ENCODE results near the gene GOLGB1. TPM values are rescaled to one million over a fixed set of nuclear protein-coding genes. Genes with fewer than 3 reads are reported as not detected.
A peak's percentile ranks its signal among the peaks of the same experiment; 100 is the strongest.

GOLGB1 gene
- total RNA-seq, 2 experiments from 2014 or later, result 36.4 to 41.3 TPM

- no peak for DNase-seq
- H3K4me1 Mint-ChIP-seq, result peaks cover 22% of the 10 kb centered on the region
- peak; percentile 61 for ATAC-seq (ENCODE audit: low read depth)
- H3K9me3 Mint-ChIP-seq, result no peaks in the 10 kb centered on the region
- no peaks in the 10 kb centered on the region for H3K27me3 Mint-ChIP-seq
- no peak overlapping the region for H3K4me3 Mint-ChIP-seq
- H3K27ac Mint-ChIP-seq, result no peak overlapping the region
- peaks cover 25% of the 10 kb centered on the region for H3K36me3 Mint-ChIP-seq
- POLR2A ChIA-PET, result interaction anchor here (1.6 kb wide), 1 partner anchor 13 kb away, joined by 6 read pairs; no protein-coding TSS in a partner anchor
Observed at GRCh38 chr3:121735047-121735696, 14.4 kb downstream of the GOLGB1 start.

- Mint-ChIP-seq H3K27ac (no peak overlapping the region), H3K36me3 (peaks cover 25% of the 10 kb centered on the region), H3K9me3 (no peaks in the 10 kb centered on the region), H3K4me3 (no peak overlapping the region), H3K27me3 (no peaks in the 10 kb centered on the region), H3K4me1 (peaks cover 15% of the 10 kb centered on the region)
- DNase-seq, result no peak
- POLR2A ChIA-PET, result no interaction called here
- ATAC-seq (ENCODE audit: low read depth), result no peak
Observed at GRCh38 chr3:121730940-121731687, 18.4 kb downstream of the GOLGB1 start.

GRCh38 chr3:121724130-121724529 is 25.4 kb downstream of the GOLGB1 start:
- Mint-ChIP-seq H3K27me3 (no peaks in the 10 kb centered on the region), H3K27ac (no peak overlapping the region), H3K9me3 (no peaks in the 10 kb centered on the region), H3K4me3 (no peak overlapping the region), H3K4me1 (peaks cover 8% of the 10 kb centered on the region), H3K36me3 (peaks cover 64% of the 10 kb centered on the region)
- DNase-seq (no peak), ATAC-seq (ENCODE audit: low read depth) (no peak)
- POLR2A ChIA-PET, result no interaction called here

- peaks cover 63% of the 10 kb centered on the region for H3K36me3 Mint-ChIP-seq
- no peaks in the 10 kb centered on the region for H3K9me3 Mint-ChIP-seq
- H3K27ac Mint-ChIP-seq, result no peak overlapping the region
- H3K4me1 Mint-ChIP-seq, result peaks cover 8% of the 10 kb centered on the region
- DNase-seq, result no peak
- POLR2A ChIA-PET, result no interaction called here
- H3K4me3 Mint-ChIP-seq, result no peak overlapping the region
- ATAC-seq (ENCODE audit: low read depth), result no peak
- no peaks in the 10 kb centered on the region for H3K27me3 Mint-ChIP-seq
Observed at GRCh38 chr3:121723485-121723884, 26.1 kb downstream of the GOLGB1 start.

- DNase-seq (no peak), ATAC-seq (ENCODE audit: low read depth) (no peak)
- POLR2A ChIA-PET, result no interaction called here
- H3K9me3 Mint-ChIP-seq, result no peaks in the 10 kb centered on the region
- no peak overlapping the region for H3K27ac Mint-ChIP-seq
- peaks cover 17% of the 10 kb centered on the region for H3K4me1 Mint-ChIP-seq
- peaks cover 64% of the 10 kb centered on the region for H3K36me3 Mint-ChIP-seq
- no peak overlapping the region for H3K4me3 Mint-ChIP-seq
- no peaks in the 10 kb centered on the region for H3K27me3 Mint-ChIP-seq
Observed at GRCh38 chr3:121722411-121722810, 27.1 kb downstream of the GOLGB1 start.

GRCh38 chr3:121720163-121720562 is 29.4 kb downstream of the GOLGB1 start:
- no peak for DNase-seq
- Mint-ChIP-seq H3K27ac (no peak overlapping the region), H3K4me1 (peaks cover 19% of the 10 kb centered on the region), H3K27me3 (no peaks in the 10 kb centered on the region), H3K4me3 (no peak overlapping the region), H3K9me3 (no peaks in the 10 kb centered on the region), H3K36me3 (peaks cover 64% of the 10 kb centered on the region)
- POLR2A ChIA-PET, result interaction anchor here (1.2 kb wide), 1 partner anchor 59 kb away, joined by 3 read pairs; the partner anchor contains the start of gene HCLS1
- no peak for ATAC-seq (ENCODE audit: low read depth)

- Mint-ChIP-seq H3K36me3 (peaks cover 61% of the 10 kb centered on the region), H3K9me3 (no peaks in the 10 kb centered on the region)
- POLR2A ChIA-PET, result interaction anchor here (1.2 kb wide), 1 partner anchor 59 kb away, joined by 3 read pairs; the partner anchor contains the start of gene HCLS1
Observed at GRCh38 chr3:121719423-121719822, 30.1 kb downstream of the GOLGB1 start.

GRCh38 chr3:121718205-121718846 is 31.2 kb downstream of the GOLGB1 start:
- POLR2A ChIA-PET, result interaction anchor here (0.6 kb wide), 1 partner anchor 171 kb away, joined by 3 read pairs; no protein-coding TSS in a partner anchor
- DNase-seq (no peak), ATAC-seq (ENCODE audit: low read depth) (peak; percentile 97)
- H3K27me3 Mint-ChIP-seq, result no peaks in the 10 kb centered on the region
- H3K36me3 Mint-ChIP-seq, result peaks cover 57% of the 10 kb centered on the region
- peak overlapping the region; percentile 77 for H3K27ac Mint-ChIP-seq
- H3K9me3 Mint-ChIP-seq, result no peaks in the 10 kb centered on the region
- peak overlapping the region; percentile 57 for H3K4me3 Mint-ChIP-seq
- H3K4me1 Mint-ChIP-seq, result peaks cover 13% of the 10 kb centered on the region

More at GRCh38 chr3:121719423-121719822, 30.1 kb downstream of the GOLGB1 start:
- Mint-ChIP-seq H3K27ac (no peak overlapping the region), H3K4me3 (no peak overlapping the region), H3K4me1 (peaks cover 19% of the 10 kb centered on the region), H3K27me3 (no peaks in the 10 kb centered on the region)
- DNase-seq (no peak), ATAC-seq (ENCODE audit: low read depth) (no peak)

- Mint-ChIP-seq H3K27ac (no peak overlapping the region), H3K27me3 (no peaks in the 10 kb centered on the region), H3K36me3 (peaks cover 42% of the 10 kb centered on the region), H3K9me3 (no peaks in the 10 kb centered on the region), H3K4me3 (no peak overlapping the region), H3K4me1 (no peaks in the 10 kb centered on the region)
- ATAC-seq (ENCODE audit: low read depth), result no peak
- no peak for DNase-seq
- POLR2A ChIA-PET, result no interaction called here
Observed at GRCh38 chr3:121710347-121710746, 39.2 kb downstream of the GOLGB1 start.

- H3K36me3 Mint-ChIP-seq, result peaks cover 43% of the 10 kb centered on the region
- DNase-seq, result no peak
- no peak for ATAC-seq (ENCODE audit: low read depth)
- H3K27me3 Mint-ChIP-seq, result no peaks in the 10 kb centered on the region
- H3K4me1 Mint-ChIP-seq, result no peaks in the 10 kb centered on the region
- H3K9me3 Mint-ChIP-seq, result no peaks in the 10 kb centered on the region
- POLR2A ChIA-PET, result interaction anchor here (0.7 kb wide), 1 partner anchor 47 kb away, joined by 5 read pairs; the partner anchor contains the start of gene HCLS1
- no peak overlapping the region for H3K27ac Mint-ChIP-seq
- H3K4me3 Mint-ChIP-seq, result no peak overlapping the region
Observed at GRCh38 chr3:121707531-121708273, 41.8 kb downstream of the GOLGB1 start.

- H3K36me3 Mint-ChIP-seq, result peaks cover 43% of the 10 kb centered on the region
- no peak overlapping the region for H3K27ac Mint-ChIP-seq
- no peaks in the 10 kb centered on the region for H3K27me3 Mint-ChIP-seq
- DNase-seq, result no peak
- H3K4me1 Mint-ChIP-seq, result no peaks in the 10 kb centered on the region
- POLR2A ChIA-PET, result interaction anchor here (0.6 kb wide), 1 partner anchor 159 kb away, joined by 3 read pairs; no protein-coding TSS in a partner anchor
- no peak for ATAC-seq (ENCODE audit: low read depth)
- no peaks in the 10 kb centered on the region for H3K9me3 Mint-ChIP-seq
- no peak overlapping the region for H3K4me3 Mint-ChIP-seq
Observed at GRCh38 chr3:121705541-121705940, 44.0 kb downstream of the GOLGB1 start.

GRCh38 chr3:121703973-121704372 is 45.6 kb downstream of the GOLGB1 start:
- H3K27ac Mint-ChIP-seq, result no peak overlapping the region
- DNase-seq (no peak), ATAC-seq (ENCODE audit: low read depth) (no peak)
- no peak overlapping the region for H3K4me3 Mint-ChIP-seq
- POLR2A ChIA-PET, result no interaction called here
- H3K36me3 Mint-ChIP-seq, result peaks cover 35% of the 10 kb centered on the region
- H3K4me1 Mint-ChIP-seq, result no peaks in the 10 kb centered on the region
- no peaks in the 10 kb centered on the region for H3K9me3 Mint-ChIP-seq
- no peaks in the 10 kb centered on the region for H3K27me3 Mint-ChIP-seq

GRCh38 chr3:121698901-121699300 is 50.6 kb downstream of the GOLGB1 start:
- Mint-ChIP-seq H3K9me3 (no peaks in the 10 kb centered on the region), H3K4me1 (no peaks in the 10 kb centered on the region), H3K36me3 (peaks cover 23% of the 10 kb centered on the region), H3K27me3 (no peaks in the 10 kb centered on the region), H3K27ac (no peak overlapping the region), H3K4me3 (no peak overlapping the region)
- DNase-seq (no peak), ATAC-seq (ENCODE audit: low read depth) (no peak)
- POLR2A ChIA-PET, result no interaction called here
